Measurements from ENCODE around the gene SNX17. TPM values are rescaled to one million over a fixed set of nuclear protein-coding genes. Genes with fewer than 3 reads are reported as not detected.

The SNX17 gene
- 100 to 1,000 TPM; 109 to 112 TPM for total RNA-seq

DNA sequence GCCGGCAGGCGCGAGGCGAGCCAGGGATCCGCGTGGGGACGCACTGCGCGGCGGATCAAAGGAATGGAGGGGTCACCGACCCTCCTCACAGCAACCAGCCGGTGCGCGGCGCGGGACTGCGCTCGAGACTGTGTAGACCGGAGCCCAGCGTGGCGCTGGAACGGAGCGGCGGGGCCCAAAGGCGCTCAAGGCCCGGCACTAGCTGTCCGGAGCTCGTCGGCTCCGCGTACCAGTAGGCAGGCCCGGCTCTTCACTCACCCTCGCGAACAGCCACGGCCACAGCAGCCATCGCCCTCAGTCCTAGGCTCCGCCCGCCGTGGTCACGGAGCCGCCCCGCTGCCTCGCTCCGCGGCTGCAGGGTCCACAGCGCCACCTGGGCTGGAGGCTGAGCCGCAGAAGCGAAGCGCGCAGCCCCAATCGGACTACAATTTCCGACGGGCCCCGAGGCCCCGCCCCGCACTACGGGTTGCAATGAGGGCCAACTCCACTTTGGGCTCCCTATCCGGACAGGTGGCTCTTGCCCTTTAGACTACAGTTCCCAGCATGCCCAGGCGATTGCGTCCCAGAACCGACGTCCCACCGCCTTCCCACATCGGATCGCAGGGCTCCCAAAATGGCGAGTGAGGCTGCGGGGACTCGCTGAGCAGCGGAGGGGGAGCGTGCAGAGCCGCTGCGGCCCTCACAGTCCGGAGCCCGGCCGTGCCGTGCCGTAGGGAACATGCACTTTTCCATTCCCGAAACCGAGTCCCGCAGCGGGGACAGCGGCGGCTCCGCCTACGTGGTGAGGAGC lies at the start of gene SNX17, which contains the start of gene EIF2B4:
TSS of gene SNX17 (plus strand) at position 591 of the 790 bp plus-strand sequence. CDS start at position 719, 128 bp downstream.
TSS of gene EIF2B4 (minus strand) at position 313 of the 790 bp plus-strand sequence. CDS start at position 289, 24 bp downstream.

DNA sequence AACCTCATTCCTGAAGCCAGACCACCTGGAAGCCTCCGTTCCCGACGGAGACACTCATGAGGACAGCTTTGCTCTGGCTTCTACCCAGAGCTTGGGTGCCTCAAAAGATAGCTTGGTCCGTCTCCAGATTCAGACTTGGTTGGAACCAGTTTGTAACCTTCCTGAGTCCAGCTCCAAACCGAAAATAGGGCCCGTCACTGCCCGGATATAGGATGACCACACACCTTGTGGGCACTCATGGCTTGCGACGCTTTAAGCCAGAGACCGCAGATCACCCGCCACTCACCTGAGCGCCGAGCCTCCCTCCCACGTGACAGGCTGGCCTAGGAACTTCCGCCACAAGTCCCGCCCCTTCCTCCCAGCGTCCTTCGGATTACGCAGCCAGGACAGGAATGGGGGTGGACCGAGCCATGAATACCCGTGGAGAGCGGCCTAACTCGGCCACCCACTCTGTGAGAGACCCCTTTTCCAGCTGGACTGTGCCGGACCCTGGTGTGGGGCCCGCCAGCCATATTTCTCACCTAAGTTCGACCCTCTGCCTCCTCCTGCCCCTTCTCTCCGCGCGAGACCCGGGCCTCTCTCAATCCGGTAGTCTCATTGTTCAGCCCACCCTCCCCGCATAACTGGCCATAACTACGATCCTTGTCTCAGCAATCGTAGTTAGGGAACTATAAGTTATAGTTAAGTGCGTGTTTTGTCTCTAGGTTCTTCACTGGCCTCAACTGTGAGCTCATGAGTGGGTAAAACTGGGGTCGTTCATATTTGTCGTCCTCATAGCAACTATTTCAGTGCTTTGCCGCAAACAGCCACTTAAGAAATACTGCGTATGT lies 47.4 kb upstream of the SNX17 start, which contains the start of gene MPV17:
TSS of gene MPV17 (minus strand) at position 332 of the 830 bp plus-strand sequence. CDS start 580 bp downstream, outside the sequence.

DNA sequence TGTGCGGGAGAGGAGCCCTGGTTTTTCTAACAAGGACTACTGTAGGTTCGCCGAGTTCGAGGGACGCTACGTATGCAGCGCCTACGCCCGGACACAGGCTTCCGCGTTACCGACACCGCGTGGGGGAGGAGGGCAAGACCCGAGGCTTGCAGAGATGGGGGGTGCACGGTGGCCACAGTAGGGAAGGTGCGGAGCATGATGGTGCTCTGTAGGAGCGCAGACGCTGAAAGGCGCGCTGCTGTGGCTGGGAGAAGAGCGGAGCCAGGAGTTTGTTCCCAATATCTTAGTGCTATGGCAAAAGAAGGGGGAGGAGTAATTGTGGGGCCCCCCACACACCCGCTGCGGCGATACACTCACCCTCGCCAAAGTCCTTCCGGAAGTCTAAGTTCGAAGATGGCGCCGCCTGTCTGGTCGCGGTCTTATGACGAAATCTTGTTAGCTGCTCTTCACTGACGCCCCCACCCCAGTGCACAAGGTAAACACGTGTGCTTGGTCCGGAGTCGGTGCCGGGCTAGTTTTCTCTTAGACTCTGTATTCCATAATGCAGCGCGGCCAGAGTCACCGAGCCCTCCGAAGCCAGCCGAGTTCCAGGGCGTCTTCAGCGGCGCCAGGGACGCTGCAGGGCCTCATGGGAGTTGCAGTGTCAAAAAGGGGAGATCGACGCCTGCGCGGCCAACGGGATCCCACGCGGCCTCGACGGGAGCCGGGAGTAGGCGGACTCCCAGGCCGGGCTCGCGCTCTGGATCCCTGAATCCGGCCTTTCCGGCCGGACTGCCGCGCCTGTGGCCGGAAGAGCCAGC lies 13.8 kb upstream of the SNX17 start, which contains the start of gene GTF3C2:
TSS of gene GTF3C2 (minus strand) at position 383 of the 800 bp plus-strand sequence. CDS start 13,210 bp downstream, outside the sequence.

DNA sequence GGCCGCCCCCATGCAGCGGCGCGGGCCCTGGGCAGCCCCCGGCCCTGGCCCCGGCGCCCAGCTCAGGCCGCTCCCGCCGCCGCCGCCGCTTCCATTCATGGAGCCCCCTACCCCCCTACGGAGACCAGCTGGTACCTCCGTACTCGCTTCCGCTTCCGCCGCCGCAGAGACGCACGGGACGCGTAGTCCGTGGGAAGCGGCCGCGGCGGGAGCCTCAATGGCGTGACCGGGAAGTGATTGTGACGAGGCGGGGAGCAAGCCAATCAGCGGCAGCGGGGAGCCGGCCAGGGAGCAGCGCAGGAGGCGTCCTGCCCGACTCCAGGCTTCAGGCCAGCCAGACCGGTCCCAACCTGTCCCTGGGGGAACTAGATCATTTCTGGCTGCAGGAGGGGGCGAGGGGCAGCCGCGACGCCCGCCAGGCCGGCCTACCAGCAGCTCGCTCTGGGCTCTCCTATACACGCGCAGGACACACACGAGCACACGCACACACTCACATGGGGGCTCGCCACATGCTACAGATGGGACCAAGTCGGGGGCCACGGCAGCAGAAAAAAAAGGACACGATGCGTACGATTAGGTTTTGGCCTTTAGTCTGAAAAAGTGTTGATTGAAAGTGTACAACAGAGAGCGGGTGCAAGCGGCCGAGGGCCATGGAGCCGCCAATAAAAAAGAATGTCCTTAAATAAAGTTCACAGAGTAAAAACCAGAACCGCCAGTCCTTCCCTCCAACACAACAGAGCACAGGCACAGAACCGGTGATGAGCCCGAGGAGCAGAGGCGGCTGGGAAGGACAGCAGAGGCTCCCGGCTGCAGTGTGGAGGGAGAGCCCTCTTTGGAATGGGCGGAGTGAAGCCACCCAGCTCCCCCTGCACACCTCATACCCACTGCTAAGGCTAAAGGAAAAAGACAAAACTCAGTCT lies 10.5 kb downstream of the SNX17 start, which contains the start of gene ZNF513:
TSS of gene ZNF513 (minus strand) at position 109 of the 920 bp plus-strand sequence. CDS start 208 bp downstream, outside the sequence.

DNA sequence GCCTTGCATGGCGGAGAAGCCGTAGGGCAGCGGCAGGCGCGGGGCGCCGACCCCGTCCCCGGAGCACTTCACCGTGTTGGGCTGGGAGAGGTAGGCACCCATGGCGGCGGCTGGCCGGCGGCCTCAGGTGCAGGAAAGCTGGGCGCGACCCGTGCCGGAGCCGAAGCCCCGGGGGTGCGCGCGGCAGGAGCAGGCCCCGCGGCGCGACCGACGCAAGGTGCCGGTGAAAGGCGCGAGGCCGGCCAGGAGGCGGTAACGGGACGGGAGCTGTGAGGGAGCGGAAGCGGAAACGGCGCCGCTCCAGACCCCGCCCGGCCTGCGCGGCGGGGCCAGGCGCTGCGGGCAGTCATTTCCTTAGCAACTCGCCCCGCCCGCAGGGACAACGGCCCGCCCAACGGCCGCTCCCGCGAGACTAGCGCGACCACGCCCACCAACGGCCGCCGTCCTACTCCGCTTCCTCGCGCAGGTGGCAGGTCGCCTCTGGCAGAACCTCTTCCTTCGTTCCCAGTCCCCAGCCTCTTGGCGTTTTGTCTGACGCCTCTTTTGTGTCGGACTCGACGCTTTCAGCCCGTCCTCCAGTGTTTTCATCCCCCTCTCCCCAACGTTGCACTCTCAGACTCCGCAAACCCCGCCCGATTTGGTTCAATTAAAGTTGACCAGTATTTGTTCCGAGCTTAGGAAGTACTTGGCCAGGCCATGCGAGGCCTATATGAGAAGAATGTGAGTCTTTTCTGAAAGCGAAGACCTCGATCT lies 39.1 kb downstream of the SNX17 start, which contains the start of gene PPM1G:
TSS of gene PPM1G (minus strand) at position 271 of the 753 bp plus-strand sequence. CDS start at position 102, 169 bp downstream.

Other genes with a start within 250 kb of the SNX17 start
- gene ABHD1, start 246.8 kb upstream of the SNX17 start, total RNA-seq, result under 1 TPM in 1 of 2 experiments, not detected in 1; 0.51 TPM
- gene PREB, start 236.0 kb upstream of the SNX17 start, total RNA-seq, result 10 to 100 TPM; 58.4 to 62.1 TPM
- not detected for gene PRR30, start 231.2 kb upstream of the SNX17 start, total RNA-seq
- gene TCF23, start 221.6 kb upstream of the SNX17 start, total RNA-seq, result not detected
- 10 to 100 TPM; 69.8 to 70.7 TPM for gene ATRAID, start 158.6 kb upstream of the SNX17 start, total RNA-seq
- 10 to 100 TPM; 19.7 to 21.1 TPM for gene SLC5A6, start 158.3 kb upstream of the SNX17 start, total RNA-seq
- gene CAD, start 153.2 kb upstream of the SNX17 start, total RNA-seq, result 10 to 100 TPM; 45.1 to 47.0 TPM
- under 1 TPM; 0.08 to 0.12 TPM for gene SLC30A3, start 107.6 kb upstream of the SNX17 start, total RNA-seq
- not detected for gene DNAJC5G, start 95.2 kb upstream of the SNX17 start, total RNA-seq
- gene TRIM54, start 88.2 kb upstream of the SNX17 start, total RNA-seq, result under 1 TPM in 1 of 2 experiments, not detected in 1; 0.12 TPM
- gene UCN, start 62.2 kb upstream of the SNX17 start, total RNA-seq, result 1 to 10 TPM; 3.4 to 3.6 TPM
- 10 to 100 TPM; 75.5 to 87.4 TPM for gene MPV17, start 47.5 kb upstream of the SNX17 start, total RNA-seq
- 10 to 100 TPM; 53.6 to 56.8 TPM for gene GTF3C2, start 13.9 kb upstream of the SNX17 start, total RNA-seq
- gene EIF2B4, start 278 bp upstream of the SNX17 start, total RNA-seq, result 10 to 100 TPM; 36.7 to 38.0 TPM
- gene ZNF513, start 10.1 kb downstream of the SNX17 start, total RNA-seq, result 10 to 100 TPM; 17.3 to 20.1 TPM
- gene PPM1G, start 39.0 kb downstream of the SNX17 start, total RNA-seq, result 10 to 100 TPM; 98.2 to 98.3 TPM
- gene NRBP1, start 58.0 kb downstream of the SNX17 start, total RNA-seq, result 10 to 100 TPM; 74.0 to 74.8 TPM
- gene KRTCAP3, start 71.8 kb downstream of the SNX17 start, total RNA-seq, result 1 to 10 TPM; 7.1 to 7.4 TPM
- 10 to 100 TPM; 10.4 to 11.1 TPM for gene IFT172, start 119.1 kb downstream of the SNX17 start, total RNA-seq
- under 1 TPM in 1 of 2 experiments, not detected in 1; 0.22 TPM for gene FNDC4, start 124.6 kb downstream of the SNX17 start, total RNA-seq
- gene GCKR, start 126.2 kb downstream of the SNX17 start, total RNA-seq, result not detected
- gene ZNF512, start 212.4 kb downstream of the SNX17 start, total RNA-seq, result 10 to 100 TPM; 40.6 to 40.8 TPM

All from activated naive CD4-positive, alpha-beta T cell treated with anti-CD3 and anti-CD28 coated beads, Interleukin-2, amount 10 ng/mL, durations not matched to agents 5 hours and 36 hours (primary cell).